Stomach smooth muscle (tissue), 2 donors: ENCODE measurements around the gene LRRC1.

Experiments
- H3K27ac ChIP-seq: one replicate; pipeline ENCODE4 v1.7.0; 2013; ENCODE audit warnings: mild to moderate bottlenecking, low read length, inconsistent platforms
- H3K27me3 ChIP-seq, 2 donors: one replicate each; pipeline ENCODE4 v1.7.0; 2013; ENCODE audit warnings: low read length in 2 of 2; ENCODE audit not compliant: insufficient read depth in 2 of 2, control insufficient read depth in 1 of 2
- H3K36me3 ChIP-seq, 2 donors: one replicate each; pipeline ENCODE4 v1.7.0; 2013; ENCODE audit warnings: low read length in 2 of 2; ENCODE audit not compliant: control insufficient read depth in 2 of 2, insufficient read depth in 2 of 2
- H3K4me1 ChIP-seq: one replicate; pipeline ENCODE4 v1.7.0; 2013; ENCODE audit warnings: low read length; ENCODE audit not compliant: control insufficient read depth, insufficient read depth
- H3K4me3 ChIP-seq, 2 donors: one replicate each; pipeline ENCODE4 v1.7.0; 2013; ENCODE audit warnings: low read length in 2 of 2
- H3K9ac ChIP-seq, 2 donors: one replicate each; pipeline ENCODE4 v1.7.0; 2013; ENCODE audit warnings: low read length in 2 of 2, mild to moderate bottlenecking in 1 of 2
- H3K9me3 ChIP-seq, 2 donors: one replicate each; pipeline ENCODE4 v1.7.0; 2013; ENCODE audit warnings: low read length in 2 of 2; ENCODE audit not compliant: control insufficient read depth in 2 of 2
- donor health status: healthy.
- donor health status: Pancreatic carcinoma.

The LRRC1 gene

DNA sequence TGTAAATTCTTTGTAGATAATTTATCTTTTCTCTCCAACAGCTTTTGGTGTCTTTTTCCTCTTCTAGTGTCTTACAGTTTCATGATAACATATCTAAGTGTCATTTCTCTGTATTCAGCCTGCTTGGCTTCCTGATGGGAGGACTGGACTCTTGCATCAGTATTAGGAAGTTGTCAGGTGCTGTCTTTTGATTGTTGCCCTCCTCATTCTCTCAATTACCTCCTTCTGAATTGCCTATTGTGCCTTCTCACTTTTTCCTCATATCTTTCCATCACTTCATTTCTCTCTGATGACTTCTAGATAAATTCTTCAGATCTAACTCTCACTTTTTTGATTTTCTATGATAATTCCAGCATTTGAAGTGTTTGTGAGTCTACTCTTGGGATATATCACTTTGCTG lies 162.0 kb downstream of the LRRC1 start:
- Histone ChIP-seq H3K9ac (no peak overlapping the region), H3K36me3 (no peaks in the 10 kb centered on the region), H3K4me3 (no peak overlapping the region), H3K9me3 (no peaks in the 10 kb centered on the region), H3K27ac (no peak overlapping the region), H3K4me1 (no peaks in the 10 kb centered on the region), H3K27me3 (no peaks in the 10 kb centered on the region)

- no peak overlapping the region for H3K4me3 ChIP-seq
- H3K27me3 ChIP-seq, result peaks cover 0 to 2% of the 10 kb centered on the region in 2 donors
- H3K4me1 ChIP-seq, result no peaks in the 10 kb centered on the region
- H3K9me3 ChIP-seq, result no peaks in the 10 kb centered on the region
- H3K36me3 ChIP-seq, result no peaks in the 10 kb centered on the region
- no peak overlapping the region for H3K9ac ChIP-seq
- no peak overlapping the region for H3K27ac ChIP-seq
These were observed 164.9 kb downstream of the LRRC1 start for GRCh38 chr6:53959717-53960116.

DNA sequence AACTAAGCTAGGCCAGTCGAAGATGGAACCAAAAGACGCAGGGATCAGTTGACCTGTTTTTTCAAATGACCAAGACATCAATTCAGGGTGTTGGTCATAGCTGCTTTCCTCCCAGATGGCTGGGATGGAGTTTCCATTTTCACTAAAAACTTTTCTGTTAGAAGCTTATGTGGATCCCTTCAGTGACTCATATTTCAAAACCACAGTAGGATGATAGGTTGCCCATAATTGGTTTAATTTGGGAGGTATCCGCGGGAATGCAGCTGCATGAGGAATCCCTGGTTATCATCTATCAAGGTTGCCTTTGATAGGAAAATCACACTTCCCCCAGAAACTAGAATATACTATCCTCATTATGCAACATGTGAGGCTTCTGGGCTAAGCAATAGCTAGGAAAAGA lies 165.5 kb downstream of the LRRC1 start:
- Histone ChIP-seq H3K4me1 (no peaks in the 10 kb centered on the region), H3K27me3 (peaks cover 0 to 2% of the 10 kb centered on the region in 2 donors), H3K9me3 (no peaks in the 10 kb centered on the region), H3K27ac (no peak overlapping the region), H3K4me3 (no peak overlapping the region), H3K36me3 (no peaks in the 10 kb centered on the region), H3K9ac (no peak overlapping the region)

DNA sequence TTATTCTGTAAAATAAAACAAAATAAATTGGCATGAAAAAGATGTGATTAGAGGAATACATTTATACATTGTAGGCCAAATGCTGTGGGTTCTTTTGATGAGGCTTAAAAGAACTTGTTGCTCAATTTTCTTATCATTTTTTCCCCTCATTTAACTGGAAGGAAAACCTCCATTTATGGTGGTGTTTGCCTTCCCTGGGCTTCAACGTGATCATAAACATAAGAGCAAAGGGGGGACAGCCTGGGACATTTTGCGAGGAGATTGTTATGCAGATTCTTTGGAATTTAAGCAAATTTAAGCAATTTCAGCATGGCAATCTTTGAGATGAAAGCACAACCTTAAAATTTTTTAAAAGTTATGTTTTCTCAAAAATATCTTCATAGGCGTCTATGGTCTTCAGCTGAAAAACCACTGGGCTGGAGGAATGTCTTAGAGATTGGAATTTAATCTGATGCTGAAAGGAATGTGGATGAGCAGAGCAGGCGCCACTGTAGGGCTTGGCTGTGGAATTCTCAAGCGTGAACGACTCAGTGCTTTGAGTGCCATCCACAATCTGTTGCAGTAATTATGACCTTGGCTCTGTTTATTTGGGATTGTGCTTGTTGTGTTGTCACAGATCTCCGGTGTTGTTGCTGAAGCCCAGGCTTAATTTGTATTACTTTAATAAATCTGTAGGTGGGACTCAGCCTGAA lies 167.0 kb downstream of the LRRC1 start:
- Histone ChIP-seq H3K4me3 (no peak overlapping the region), H3K27me3 (peaks cover 0 to 2% of the 10 kb centered on the region in 2 donors), H3K9me3 (no peaks in the 10 kb centered on the region), H3K36me3 (no peaks in the 10 kb centered on the region), H3K9ac (no peak overlapping the region), H3K4me1 (no peaks in the 10 kb centered on the region), H3K27ac (no peak overlapping the region)

DNA sequence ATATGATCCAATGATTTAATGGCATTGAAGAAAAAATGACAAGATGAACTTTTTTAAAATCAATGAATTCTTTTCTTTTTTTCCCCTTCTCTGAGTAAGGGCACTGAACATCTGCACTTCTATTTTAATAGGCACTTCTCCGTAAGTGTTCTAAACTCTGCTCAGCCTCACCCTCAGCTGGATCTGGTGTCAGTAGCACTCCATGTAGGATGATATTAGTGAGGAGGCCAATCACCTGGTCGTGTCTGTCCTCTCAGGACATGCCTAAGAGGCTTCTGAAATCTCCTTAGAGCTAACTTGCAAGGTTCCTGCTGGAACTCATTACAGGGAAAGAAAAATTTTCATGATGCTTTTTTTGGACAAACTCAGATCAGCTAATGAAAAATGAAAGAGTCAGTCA lies 167.8 kb downstream of the LRRC1 start:
- H3K4me3 ChIP-seq, result no peak overlapping the region

GRCh38 chr6:53967415-53967814 lies 172.6 kb downstream of the LRRC1 start:
- no peak overlapping the region for H3K27ac ChIP-seq
- no peaks in the 10 kb centered on the region for H3K9me3 ChIP-seq
- no peaks in the 10 kb centered on the region for H3K36me3 ChIP-seq
- H3K9ac ChIP-seq, result no peak overlapping the region
- no peaks in the 10 kb centered on the region for H3K4me1 ChIP-seq
- no peak overlapping the region for H3K4me3 ChIP-seq
- peaks cover 0 to 2% of the 10 kb centered on the region in 2 donors for H3K27me3 ChIP-seq

More for the DNA sequence above, 167.8 kb downstream of the LRRC1 start:
- H3K9ac ChIP-seq, result no peak overlapping the region
- no peaks in the 10 kb centered on the region for H3K9me3 ChIP-seq
- H3K4me1 ChIP-seq, result no peaks in the 10 kb centered on the region
- peaks cover 0 to 2% of the 10 kb centered on the region in 2 donors for H3K27me3 ChIP-seq
- no peaks in the 10 kb centered on the region for H3K36me3 ChIP-seq
- no peak overlapping the region for H3K27ac ChIP-seq
